GM21529 (cell line): ENCODE measurements around the gene NOP16.

Experiments used
- ATAC-seq: cut with Tn5 transposase; IDR thresholded peaks from one replicate; pipeline ENCODE4 v1.9.1; 2021; ENCODE audit not compliant: unreplicated experiment

The NOP16 gene

DNA sequence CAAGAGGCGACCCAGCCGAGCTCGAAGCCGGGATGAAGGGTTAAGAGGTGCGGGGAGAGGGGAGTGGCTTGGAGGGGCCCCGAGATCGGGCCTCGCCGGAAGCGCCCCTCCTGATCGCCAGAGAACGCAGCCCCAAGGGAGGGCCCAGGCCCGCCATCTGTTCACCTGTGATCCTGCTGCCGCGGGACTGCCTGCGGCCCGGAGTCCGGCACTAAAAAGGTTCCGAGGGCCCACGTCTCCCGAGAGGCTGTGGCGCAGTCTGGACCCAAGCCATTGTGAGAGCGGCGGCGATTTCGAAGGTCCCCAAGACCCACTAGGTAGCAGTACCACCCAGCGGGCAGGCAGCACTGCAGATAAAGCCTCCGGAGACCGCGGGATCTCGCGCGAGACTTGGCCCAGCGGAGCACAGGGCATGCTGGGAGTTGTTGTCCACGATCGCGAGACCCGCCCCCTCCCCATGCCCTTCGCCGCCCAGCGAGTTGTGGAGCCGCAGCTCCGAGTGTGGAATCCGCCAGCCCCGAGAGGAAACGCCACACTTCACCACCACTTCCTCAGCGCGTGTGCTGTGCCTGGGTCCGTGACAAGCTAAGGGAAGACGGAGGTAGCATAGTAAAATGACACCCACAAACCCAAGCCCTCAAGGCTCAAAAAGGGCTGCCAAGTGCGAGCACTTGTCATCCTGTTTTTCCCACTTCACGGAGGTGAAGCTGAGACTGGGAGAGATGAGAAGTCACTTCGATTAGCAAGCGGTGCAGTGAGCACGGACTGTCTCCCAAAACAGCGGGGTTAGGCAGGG lies 26.8 kb downstream of the NOP16 start, which contains the start of gene KIAA1191:
TSS of gene KIAA1191 (minus strand) at position 328 of the 796 bp plus-strand sequence. CDS start 2,256 bp downstream, outside the sequence.
- ATAC-seq: peak; percentile 87

DNA sequence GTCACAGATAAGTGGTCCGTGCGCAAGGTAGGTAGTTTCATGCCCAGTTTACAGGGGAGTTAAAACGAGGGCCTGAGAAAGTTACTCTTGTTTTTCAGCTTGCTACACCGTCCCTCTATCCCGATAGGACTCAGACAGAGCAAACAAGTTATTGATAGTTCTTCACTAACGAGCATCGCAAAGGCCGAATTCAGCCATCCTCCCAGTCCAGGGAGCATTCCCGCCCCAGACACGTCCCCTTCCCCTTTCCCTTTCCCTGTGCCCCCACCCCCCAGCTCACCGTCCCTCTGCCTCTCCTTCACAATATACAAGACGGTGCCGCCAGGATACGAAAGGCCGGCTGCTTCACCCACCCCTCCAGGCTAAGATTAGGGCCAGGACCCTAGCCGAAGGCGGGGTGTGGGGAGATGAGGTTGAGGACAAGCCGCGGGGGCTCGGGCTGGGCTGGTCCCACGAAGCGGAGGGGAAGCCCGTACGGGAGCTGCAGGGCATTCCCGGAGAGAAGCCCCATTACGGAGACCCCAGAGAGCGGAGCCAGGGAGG lies 27.4 kb downstream of the NOP16 start:
- ATAC-seq: no peak

- no peak for ATAC-seq
Observed at GRCh38 chr5:176359658-176360057, 28.7 kb downstream of the NOP16 start.

DNA sequence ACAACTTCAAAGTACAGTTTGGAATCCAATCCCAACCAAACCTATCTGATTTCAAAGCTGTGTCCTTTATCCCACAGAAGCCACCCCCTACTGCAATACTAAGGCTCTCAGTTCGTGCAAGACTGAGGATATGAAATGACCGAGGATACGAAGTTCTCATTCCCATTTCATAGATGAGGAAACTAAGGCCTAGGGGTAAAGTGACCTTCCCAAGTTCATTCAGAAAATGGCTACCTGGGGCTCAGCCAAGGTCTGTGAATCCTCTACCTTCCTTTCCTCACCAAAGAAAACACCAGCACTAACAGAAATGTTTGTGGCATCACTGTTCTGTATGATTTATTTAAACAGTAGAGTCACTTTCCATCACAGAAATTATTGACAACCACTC lies 32.2 kb downstream of the NOP16 start:
- no peak for ATAC-seq

- no peak for ATAC-seq
Observed at GRCh38 chr5:176355400-176356178, 32.8 kb downstream of the NOP16 start.

DNA sequence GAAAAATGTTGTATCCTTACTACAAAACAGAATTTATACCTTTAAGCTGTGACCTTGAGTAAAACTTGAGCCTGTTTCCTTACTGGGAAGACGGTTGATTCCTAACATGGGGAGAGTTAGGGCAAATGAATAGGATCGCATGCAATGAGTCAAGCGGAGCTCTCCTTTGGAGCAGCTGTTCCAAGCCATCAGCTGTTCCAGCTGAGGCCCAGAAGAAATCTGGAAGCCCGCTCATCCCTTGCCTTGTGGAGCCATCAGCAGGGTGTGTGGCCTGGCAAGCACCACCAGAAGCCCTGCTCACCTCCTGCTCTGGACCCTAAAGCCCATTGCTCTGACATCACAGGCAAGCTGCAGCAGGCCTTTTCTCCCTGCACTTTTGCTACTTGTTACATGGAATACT lies 34.9 kb downstream of the NOP16 start:
- ATAC-seq: no peak

GRCh38 chr5:176352116-176352878 lies 36.1 kb downstream of the NOP16 start:
- no peak for ATAC-seq

- ATAC-seq: no peak
Observed at GRCh38 chr5:176350416-176350815, 38.0 kb downstream of the NOP16 start.

GRCh38 chr5:176342766-176343458 lies 45.5 kb downstream of the NOP16 start:
- no peak for ATAC-seq

- ATAC-seq: no peak
Observed at GRCh38 chr5:176342158-176342483, 46.3 kb downstream of the NOP16 start.

DNA sequence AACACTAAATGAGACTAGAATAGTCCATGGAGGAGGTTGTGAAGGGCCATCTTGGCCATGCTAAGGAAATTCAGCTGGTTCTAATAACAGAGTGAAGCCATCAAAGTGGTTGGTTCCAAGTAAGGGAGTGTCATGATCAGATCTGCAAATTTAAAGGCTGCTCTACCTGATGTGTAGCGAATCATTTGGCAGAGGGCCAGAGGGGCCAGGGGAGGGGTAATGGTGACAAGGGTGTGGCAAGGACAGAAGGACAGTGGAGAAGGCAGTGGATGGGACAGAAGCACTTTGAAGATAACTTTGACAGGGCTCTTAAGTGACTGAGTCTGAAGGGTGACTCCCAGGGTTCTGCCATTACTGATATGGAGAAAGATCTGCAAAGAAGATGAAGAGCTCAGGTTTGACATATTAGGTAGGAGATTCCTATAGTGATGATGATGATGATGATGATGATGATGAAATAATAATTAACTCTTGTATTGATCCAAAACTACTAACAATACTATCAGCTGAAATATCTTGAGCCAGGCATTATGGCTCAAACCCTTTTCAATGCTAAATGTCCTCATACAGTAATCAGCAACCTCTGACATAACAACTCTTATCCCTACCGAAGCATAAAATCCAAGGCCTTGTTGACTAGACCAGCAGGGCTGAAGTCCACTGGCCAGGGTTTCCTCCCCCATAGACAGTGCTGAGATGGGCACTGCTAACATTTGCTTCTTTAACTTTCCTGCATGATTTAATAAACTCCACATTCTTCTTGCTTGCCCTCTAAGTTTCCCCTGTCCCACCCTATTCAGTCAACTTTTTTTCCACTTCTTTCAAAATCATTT lies 46.9 kb downstream of the NOP16 start:
- ATAC-seq: no peak

- ATAC-seq: no peak
Observed at GRCh38 chr5:176339304-176339703, 49.1 kb downstream of the NOP16 start.

GRCh38 chr5:176337913-176338312 lies 50.5 kb downstream of the NOP16 start:
- ATAC-seq: no peak

GRCh38 chr5:176334031-176334770 lies 54.2 kb downstream of the NOP16 start:
- ATAC-seq: no peak
